ENCODE measurements around the gene HSF5. TPM values are rescaled to one million over a fixed set of nuclear protein-coding genes. Genes with fewer than 3 reads are reported as not detected.
"Not testable (repeated sequence)": the region's sequence is repeated elsewhere in the genome, so short reads cannot be mapped to it uniquely, and the experiment has no call there.

Gene HSF5
- total and polyA plus RNA-seq, 7 experiments from 2014 or later, result 0.34 to 4.0 (median 3.0) TPM

DNA sequence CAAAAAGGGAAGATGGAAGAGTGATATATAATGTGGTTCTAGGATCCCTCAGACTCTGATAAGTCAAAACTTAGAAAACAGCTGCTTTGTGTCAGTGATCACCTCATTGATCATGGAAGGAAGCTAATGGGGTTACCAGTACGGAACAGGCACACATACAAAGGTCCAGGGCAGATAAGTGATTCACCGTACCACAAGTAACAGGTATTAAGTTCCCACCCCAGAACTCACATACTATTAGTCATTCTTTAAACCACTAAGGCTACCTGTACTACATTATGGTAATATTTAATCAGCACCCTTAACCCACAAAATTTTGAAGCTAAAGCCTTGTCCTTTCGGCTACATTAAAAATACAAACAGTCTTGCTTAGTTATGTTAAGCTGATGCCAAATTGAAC is 88.2 kb downstream of the HSF5 start:
- POLR2A ChIA-PET, result interaction anchor here (1.2 kb wide), 1 partner anchor 22 kb away, joined by 3 read pairs; no protein-coding TSS in a partner anchor
- peaks cover 0 to 3% (median 0%) of the 10 kb centered on the region in 5 donors for H3K27me3 Mint-ChIP-seq
- no peak overlapping the region for H3K4me3 Mint-ChIP-seq
- peaks cover 4 to 14% (median 8%) of the 10 kb centered on the region in 7 donors for H3K4me1 Mint-ChIP-seq
- peaks cover 0 to 8% (median 0%) of the 10 kb centered on the region in 5 donors for H3K36me3 Mint-ChIP-seq
- CTCF ChIA-PET, result no interaction called here
- H3K27ac ChIP-seq (ENCODE audit: low read depth, low read length), result no peak overlapping the region
- intact Hi-C loops (cut with micrococcal nuclease), result no loop called here
- ATAC-seq (no peak), DNase-seq (no peak)
- no peaks in the 10 kb centered on the region for H3K9me3 Mint-ChIP-seq
- no peak overlapping the region for H3K4me3 ChIP-seq (ENCODE audit: low read length)
- no peaks in the 10 kb centered on the region for H3K9me3 ChIP-seq (ENCODE audit: control insufficient read depth in 2 of 3, low read length in 3 of 3)
- H3K4me1 ChIP-seq (ENCODE audit: control insufficient read depth in 2 of 2, insufficient read depth in 2 of 2, low read length in 2 of 2), result no peaks in the 10 kb centered on the region
- no peak overlapping the region for H3K27ac Mint-ChIP-seq
- no peaks in the 10 kb centered on the region for H3K36me3 ChIP-seq (ENCODE audit: control insufficient read depth in 2 of 3, insufficient read depth in 3 of 3, low read length in 3 of 3)
- H3K27me3 ChIP-seq (ENCODE audit: control insufficient read depth in 2 of 2, insufficient read depth in 2 of 2, low read length in 2 of 2), result no peaks in the 10 kb centered on the region

DNA sequence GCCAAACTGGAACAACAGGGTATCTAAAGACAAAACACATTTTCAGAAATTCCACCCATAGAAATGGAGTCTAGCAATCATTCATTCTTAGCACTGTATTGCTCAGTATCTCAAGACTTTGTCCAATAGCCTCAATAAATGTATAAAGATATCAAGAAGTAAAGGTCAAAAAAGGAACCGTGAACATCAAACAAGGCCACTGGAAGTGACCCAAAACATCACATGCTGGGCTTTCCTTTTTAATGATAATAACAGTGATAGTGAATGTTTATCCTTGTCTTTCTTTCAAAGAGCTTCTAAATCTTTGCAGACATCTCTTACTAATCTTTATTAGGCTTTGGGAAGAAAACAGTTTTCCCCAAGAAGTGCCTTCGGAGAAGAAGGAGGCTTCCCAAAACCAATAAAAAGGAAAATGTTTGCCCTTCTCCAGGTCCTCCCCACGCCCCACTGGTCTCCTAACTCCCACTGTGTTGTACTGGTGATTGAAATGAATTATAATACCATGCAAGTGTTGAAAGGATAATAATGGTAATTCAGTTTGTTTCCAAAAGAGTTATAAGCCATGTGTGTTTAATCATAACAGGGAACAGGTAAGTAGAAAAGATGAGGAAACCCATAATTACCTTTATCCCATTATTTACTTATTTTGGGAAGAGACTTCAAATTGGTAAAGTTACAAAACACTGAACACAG is 89.5 kb downstream of the HSF5 start:
- intact Hi-C loops (cut with micrococcal nuclease), result no loop called here
- no peak overlapping the region for H3K4me3 ChIP-seq (ENCODE audit: low read length)
- H3K27ac ChIP-seq (ENCODE audit: low read depth, low read length), result no peak overlapping the region
- H3K36me3 ChIP-seq (ENCODE audit: control insufficient read depth in 2 of 3, insufficient read depth in 3 of 3, low read length in 3 of 3), result no peaks in the 10 kb centered on the region
- no peaks in the 10 kb centered on the region for H3K27me3 ChIP-seq (ENCODE audit: control insufficient read depth in 2 of 2, insufficient read depth in 2 of 2, low read length in 2 of 2)
- ChIA-PET POLR2A (interaction anchor here (0.6 to 0.7 kb wide), 2 partner anchors 39 to 1160 kb away, joined by 3 to 4 read pairs; no protein-coding TSS in a partner anchor), CTCF (no interaction called here)
- no peaks in the 10 kb centered on the region for H3K4me1 ChIP-seq (ENCODE audit: control insufficient read depth in 2 of 2, insufficient read depth in 2 of 2, low read length in 2 of 2)
- peaks cover 4 to 16% (median 8%) of the 10 kb centered on the region in 7 donors for H3K4me1 Mint-ChIP-seq
- peaks cover 0 to 8% (median 0%) of the 10 kb centered on the region in 5 donors for H3K36me3 Mint-ChIP-seq
- H3K4me3 Mint-ChIP-seq, result no peak overlapping the region
- no peaks in the 10 kb centered on the region for H3K9me3 Mint-ChIP-seq
- ATAC-seq, result no peak
- H3K9me3 ChIP-seq (ENCODE audit: control insufficient read depth in 2 of 3, low read length in 3 of 3), result no peaks in the 10 kb centered on the region
- no peak for DNase-seq
- H3K27ac Mint-ChIP-seq, result no peak overlapping the region
- peaks cover 0 to 3% (median 0%) of the 10 kb centered on the region in 5 donors for H3K27me3 Mint-ChIP-seq

DNA sequence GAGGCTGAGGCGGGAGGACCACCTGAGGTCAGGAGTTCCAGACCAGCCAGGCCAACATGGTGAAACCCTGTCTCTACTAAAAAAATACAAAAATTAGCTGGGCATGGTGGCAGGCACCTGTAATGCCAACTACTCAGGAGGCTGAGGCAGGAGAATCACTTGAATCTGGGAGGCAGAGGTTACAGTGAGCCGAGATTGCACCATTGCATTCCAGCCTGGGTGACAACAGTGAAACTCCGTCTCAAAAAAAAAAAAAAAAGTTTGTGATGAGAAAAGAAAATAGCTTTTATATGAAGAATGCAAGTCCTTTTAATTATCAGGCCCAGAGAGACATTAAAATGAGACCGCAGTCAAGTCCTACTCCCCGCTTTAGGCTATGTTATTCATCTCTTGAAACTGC is 90.8 kb downstream of the HSF5 start:
- H3K36me3 Mint-ChIP-seq; H3K9me3 Mint-ChIP-seq; POLR2A ChIA-PET; H3K4me1 ChIP-seq (ENCODE audit: control insufficient read depth in 2 of 2, insufficient read depth in 2 of 2, low read length in 2 of 2); H3K4me3 ChIP-seq (ENCODE audit: low read length); H3K4me3 Mint-ChIP-seq; H3K27me3 Mint-ChIP-seq; H3K36me3 ChIP-seq (ENCODE audit: control insufficient read depth in 2 of 3, insufficient read depth in 3 of 3, low read length in 3 of 3); intact Hi-C loops (cut with micrococcal nuclease); H3K27ac Mint-ChIP-seq; ATAC-seq; H3K9me3 ChIP-seq (ENCODE audit: control insufficient read depth in 2 of 3, low read length in 3 of 3); H3K27ac ChIP-seq (ENCODE audit: low read depth, low read length); DNase-seq; H3K27me3 ChIP-seq (ENCODE audit: control insufficient read depth in 2 of 2, insufficient read depth in 2 of 2, low read length in 2 of 2): not testable (repeated sequence)
- CTCF ChIA-PET, result interaction anchor here (0.9 kb wide), 1 partner anchor 80 kb away, joined by 3 read pairs; no protein-coding TSS in a partner anchor
- peaks cover 4 to 12% (median 7%) of the 10 kb centered on the region in 7 donors for H3K4me1 Mint-ChIP-seq

DNA sequence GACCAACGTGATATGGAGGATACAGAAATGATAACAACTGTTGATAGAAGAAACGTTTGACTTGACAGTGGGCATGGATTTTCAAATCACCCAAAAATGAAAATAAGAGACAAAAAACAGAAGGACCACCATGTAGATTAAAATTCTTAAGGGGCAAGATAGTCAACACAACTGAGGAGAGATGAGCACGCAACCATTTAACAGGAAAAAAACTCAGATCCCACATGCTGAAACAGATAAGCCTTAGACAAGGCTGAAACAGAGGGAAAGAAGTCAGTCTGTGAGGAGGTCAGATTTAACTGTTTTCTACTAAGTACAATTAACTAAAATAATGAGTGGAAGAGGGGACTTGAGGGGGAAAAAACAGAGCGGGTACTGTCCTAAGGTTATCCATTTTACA is 92.0 kb downstream of the HSF5 start:
- H3K4me3 Mint-ChIP-seq, result no peak overlapping the region
- Histone ChIP-seq H3K27ac (ENCODE audit: low read depth, low read length) (no peak overlapping the region), H3K9me3 (ENCODE audit: control insufficient read depth in 2 of 3, low read length in 3 of 3) (no peaks in the 10 kb centered on the region), H3K36me3 (ENCODE audit: control insufficient read depth in 2 of 3, insufficient read depth in 3 of 3, low read length in 3 of 3) (no peaks in the 10 kb centered on the region), H3K27me3 (ENCODE audit: control insufficient read depth in 2 of 2, insufficient read depth in 2 of 2, low read length in 2 of 2) (no peaks in the 10 kb centered on the region), H3K4me1 (ENCODE audit: control insufficient read depth in 2 of 2, insufficient read depth in 2 of 2, low read length in 2 of 2) (no peaks in the 10 kb centered on the region), H3K4me3 (ENCODE audit: low read length) (no peak overlapping the region)
- intact Hi-C loops (cut with micrococcal nuclease), result no loop called here
- peaks cover 0 to 3% (median 0%) of the 10 kb centered on the region in 5 donors for H3K27me3 Mint-ChIP-seq
- ChIA-PET CTCF (interaction anchor here (0.6 kb wide), 1 partner anchor 52 kb away, joined by 3 read pairs; no protein-coding TSS in a partner anchor), POLR2A (no interaction called here)
- H3K4me1 Mint-ChIP-seq, result peaks cover 0 to 4% (median 0%) of the 10 kb centered on the region in 7 donors
- H3K9me3 Mint-ChIP-seq, result no peaks in the 10 kb centered on the region
- ATAC-seq (no peak), DNase-seq (no peak)
- H3K27ac Mint-ChIP-seq, result no peak overlapping the region
- peaks cover 0 to 14% (median 3%) of the 10 kb centered on the region in 5 donors for H3K36me3 Mint-ChIP-seq

- POLR2A ChIA-PET, result no interaction called here
- intact Hi-C loops (cut with micrococcal nuclease), result no loop called here
- Histone ChIP-seq H3K27me3 (ENCODE audit: control insufficient read depth in 2 of 2, insufficient read depth in 2 of 2, low read length in 2 of 2) (no peaks in the 10 kb centered on the region), H3K36me3 (ENCODE audit: control insufficient read depth in 2 of 3, insufficient read depth in 3 of 3, low read length in 3 of 3) (no peaks in the 10 kb centered on the region), H3K4me3 (ENCODE audit: low read length) (no peak overlapping the region), H3K9me3 (ENCODE audit: control insufficient read depth in 2 of 3, low read length in 3 of 3) (no peaks in the 10 kb centered on the region), H3K27ac (ENCODE audit: low read depth, low read length) (no peak overlapping the region), H3K4me1 (ENCODE audit: control insufficient read depth in 2 of 2, insufficient read depth in 2 of 2, low read length in 2 of 2) (no peaks in the 10 kb centered on the region)
- Mint-ChIP-seq H3K27ac (peak overlapping the region in 1 of 9 donors; percentile 20), H3K9me3 (no peaks in the 10 kb centered on the region), H3K36me3 (peaks cover 0 to 14% (median 3%) of the 10 kb centered on the region in 5 donors), H3K4me1 (peaks cover 0 to 2% (median 0%) of the 10 kb centered on the region in 7 donors), H3K4me3 (no peak overlapping the region), H3K27me3 (peaks cover 0 to 3% (median 0%) of the 10 kb centered on the region in 5 donors)
- no peak for DNase-seq
- CTCF ChIA-PET, result no interaction called here
- ATAC-seq, result no peak
These were observed 93.5 kb downstream of the HSF5 start for GRCh38 chr17:58394534-58395223.

GRCh38 chr17:58391302-58391984 is 96.8 kb downstream of the HSF5 start:
- ChIA-PET POLR2A (no interaction called here), CTCF (no interaction called here)
- Mint-ChIP-seq H3K4me1 (peaks cover 0 to 2% (median 0%) of the 10 kb centered on the region in 7 donors), H3K9me3 (peaks cover 0 to under 1% (median 0%) of the 10 kb centered on the region in 11 donors), H3K4me3 (no peak overlapping the region), H3K27me3 (peaks cover 0 to 2% (median 0%) of the 10 kb centered on the region in 5 donors), H3K27ac (no peak overlapping the region), H3K36me3 (peaks cover 0 to 11% (median 7%) of the 10 kb centered on the region in 5 donors)
- H3K9me3 ChIP-seq (ENCODE audit: control insufficient read depth in 2 of 3, low read length in 3 of 3), result no peaks in the 10 kb centered on the region
- peaks cover 0 to 5% of the 10 kb centered on the region in 2 donors for H3K4me1 ChIP-seq (ENCODE audit: control insufficient read depth in 2 of 2, insufficient read depth in 2 of 2, low read length in 2 of 2)
- ATAC-seq (no peak), DNase-seq (no peak)
- H3K27me3 ChIP-seq (ENCODE audit: control insufficient read depth in 2 of 2, insufficient read depth in 2 of 2, low read length in 2 of 2), result no peaks in the 10 kb centered on the region
- H3K27ac ChIP-seq (ENCODE audit: low read depth, low read length), result no peak overlapping the region
- H3K36me3 ChIP-seq (ENCODE audit: control insufficient read depth in 2 of 3, insufficient read depth in 3 of 3, low read length in 3 of 3), result no peaks in the 10 kb centered on the region
- intact Hi-C loops (cut with micrococcal nuclease), result no loop called here
- H3K4me3 ChIP-seq (ENCODE audit: low read length), result no peak overlapping the region

All from naive thymus-derived CD4-positive, alpha-beta T cell (primary cell).